Nephron (organoid): ENCODE data around the gene CLCN4.

ENCODE experiments used
- H3K27ac Mint-ChIP-seq, 3 experiments: 2 replicates each; pipeline ENCODE4 v1.8.0; 2020; ENCODE audit warnings: mixed read lengths in 3 of 3, mild to moderate bottlenecking in 2 of 3, moderate library complexity in 1 of 3
- H3K27me3 Mint-ChIP-seq: 2 replicates; pipeline ENCODE4 v1.8.0; 2021; ENCODE audit warnings: low read depth, mild to moderate bottlenecking, moderate library complexity, mixed read lengths
- H3K36me3 Mint-ChIP-seq: 2 replicates; pipeline ENCODE4 v1.8.0; 2020; ENCODE audit warnings: low read depth, mixed read lengths
- H3K4me1 Mint-ChIP-seq: 2 replicates; pipeline ENCODE4 v1.8.0; 2020; ENCODE audit warnings: mixed read lengths
- H3K4me3 Mint-ChIP-seq, 3 experiments: 2 replicates each; pipeline ENCODE4 v1.8.0; 2020; ENCODE audit warnings: mild to moderate bottlenecking in 3 of 3, mixed read lengths in 3 of 3, moderate library complexity in 2 of 3
- H3K9me3 Mint-ChIP-seq: 2 replicates; pipeline ENCODE4 v1.8.0; 2020; ENCODE audit warnings: mixed read lengths
- CTCF ChIP-seq, 3 experiments: fragments of 200-600 bp; sonication (generic); IDR thresholded peaks; one replicate each; pipeline ENCODE4 v1.5.0; 2021; ENCODE audit warnings: antibody characterized with exemption in 3 of 3; ENCODE audit not compliant: unreplicated experiment in 3 of 3

Gene CLCN4

GRCh38 chrX:10168226-10168625 is 11.5 kb downstream of the CLCN4 start:
- H3K4me1 Mint-ChIP-seq, result peaks cover 15% of the 10 kb centered on the region
- peaks cover 7% of the 10 kb centered on the region for H3K36me3 Mint-ChIP-seq
- H3K4me3 Mint-ChIP-seq, result no peak overlapping the region
- H3K9me3 Mint-ChIP-seq, result peaks cover 11% of the 10 kb centered on the region
- no peak overlapping the region for H3K27ac Mint-ChIP-seq
- no peaks in the 10 kb centered on the region for H3K27me3 Mint-ChIP-seq
- no peak for TF ChIP-seq CTCF (IDR thresholded peaks at IDR 0.05; ENCODE audit: unreplicated experiment in 3 of 3)

DNA sequence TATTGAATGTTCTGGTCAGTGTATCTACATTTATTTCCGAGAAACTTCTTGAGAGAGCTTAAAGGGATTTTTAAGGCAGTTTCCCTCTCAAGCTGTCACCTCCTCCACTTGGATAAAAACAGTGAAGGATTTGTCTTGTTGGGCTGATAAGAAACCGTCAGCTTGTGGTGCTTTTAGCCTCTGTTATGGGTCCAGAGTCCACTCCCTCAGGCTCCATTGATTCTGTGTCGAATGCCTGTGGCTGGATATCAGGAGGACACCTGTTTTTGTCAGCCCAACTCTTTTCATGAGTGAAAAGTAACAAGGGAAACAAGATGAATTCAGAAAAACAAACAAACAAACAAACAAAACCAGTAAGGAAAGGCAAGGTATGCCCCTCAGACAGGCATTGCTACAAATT is 12.4 kb downstream of the CLCN4 start:
- H3K4me3 Mint-ChIP-seq, result no peak overlapping the region
- no peak for TF ChIP-seq CTCF (IDR thresholded peaks at IDR 0.05; ENCODE audit: unreplicated experiment in 3 of 3)
- peaks cover 23% of the 10 kb centered on the region for H3K4me1 Mint-ChIP-seq
- no peaks in the 10 kb centered on the region for H3K27me3 Mint-ChIP-seq
- peak overlapping the region; percentile 57 to 78 (median 75) for H3K27ac Mint-ChIP-seq
- peaks cover 11% of the 10 kb centered on the region for H3K9me3 Mint-ChIP-seq
- H3K36me3 Mint-ChIP-seq, result peaks cover 3% of the 10 kb centered on the region

GRCh38 chrX:10171249-10171648 is 14.5 kb downstream of the CLCN4 start:
- Mint-ChIP-seq H3K27ac (peak overlapping the region in 2 of 3 experiments; percentile 59 to 79), H3K36me3 (peaks cover 3% of the 10 kb centered on the region)

DNA sequence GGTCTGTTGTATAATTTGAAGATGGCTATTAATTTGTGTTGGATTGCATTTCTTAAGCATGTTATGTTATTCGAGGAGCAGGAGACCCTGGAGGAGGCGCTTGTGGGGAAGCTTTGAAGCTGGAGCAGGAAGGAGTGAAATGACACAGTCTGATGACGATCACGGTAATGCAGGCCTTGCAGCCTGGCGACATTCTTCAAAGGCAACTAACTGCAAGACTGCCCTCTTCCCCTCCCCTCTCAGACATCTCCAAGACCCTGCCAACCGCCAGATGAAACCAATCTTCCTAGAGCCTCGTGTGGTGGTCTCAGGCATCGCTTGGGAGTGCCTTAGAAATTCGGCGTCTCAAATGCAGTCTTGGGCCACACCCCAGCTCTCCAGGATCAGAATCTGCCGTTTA is 16.1 kb downstream of the CLCN4 start:
- Mint-ChIP-seq H3K4me3 (peak overlapping the region in 2 of 3 experiments; percentile 76 to 80), H3K27ac (peak overlapping the region; percentile 99), H3K4me1 (peaks cover 57% of the 10 kb centered on the region), H3K36me3 (peaks cover 3% of the 10 kb centered on the region), H3K9me3 (peaks cover 11% of the 10 kb centered on the region), H3K27me3 (no peaks in the 10 kb centered on the region)
- no peak for TF ChIP-seq CTCF (IDR thresholded peaks at IDR 0.05; ENCODE audit: unreplicated experiment in 3 of 3)

More at GRCh38 chrX:10171249-10171648, 14.5 kb downstream of the CLCN4 start:
- H3K27me3 Mint-ChIP-seq, result no peaks in the 10 kb centered on the region
- H3K9me3 Mint-ChIP-seq, result peaks cover 11% of the 10 kb centered on the region
- no peak overlapping the region for H3K4me3 Mint-ChIP-seq
- TF ChIP-seq CTCF (IDR thresholded peaks at IDR 0.05; ENCODE audit: unreplicated experiment in 3 of 3), result no peak
- H3K4me1 Mint-ChIP-seq, result peaks cover 40% of the 10 kb centered on the region

- Mint-ChIP-seq H3K9me3 (peaks cover 11% of the 10 kb centered on the region), H3K4me1 (peaks cover 62% of the 10 kb centered on the region), H3K27ac (peak overlapping the region; percentile 99), H3K4me3 (peak overlapping the region; percentile 74 to 80 (median 76)), H3K27me3 (no peaks in the 10 kb centered on the region), H3K36me3 (peaks cover 3% of the 10 kb centered on the region)
- TF ChIP-seq CTCF (IDR thresholded peaks at IDR 0.05; ENCODE audit: unreplicated experiment in 3 of 3), result no peak
These were observed 16.6 kb downstream of the CLCN4 start for GRCh38 chrX:10173331-10173900.

DNA sequence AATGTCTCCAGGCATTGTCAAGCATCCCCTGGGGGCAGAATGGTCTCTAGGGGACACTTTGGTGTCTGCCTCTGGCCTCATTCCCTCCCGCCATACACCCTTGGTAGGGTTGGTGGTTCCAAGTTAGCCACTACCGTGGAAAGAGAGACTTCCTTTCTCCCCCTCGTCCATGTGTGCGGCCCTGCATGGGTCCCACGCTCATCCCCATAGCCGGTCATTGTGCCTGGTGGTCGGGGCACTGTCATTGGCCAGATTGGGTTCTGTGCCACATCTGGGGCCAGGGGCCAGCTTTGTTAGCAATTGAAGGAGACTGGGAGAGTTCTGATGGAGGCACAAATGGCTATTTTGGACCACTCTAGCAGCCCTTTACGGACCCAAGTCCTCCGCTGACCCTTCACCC is 17.3 kb downstream of the CLCN4 start:
- Mint-ChIP-seq H3K27me3 (no peaks in the 10 kb centered on the region), H3K4me1 (peaks cover 68% of the 10 kb centered on the region), H3K27ac (peak overlapping the region; percentile 99), H3K9me3 (peaks cover 7% of the 10 kb centered on the region), H3K4me3 (peak overlapping the region in 1 of 3 experiments; percentile 80), H3K36me3 (peaks cover 3% of the 10 kb centered on the region)
- TF ChIP-seq CTCF (IDR thresholded peaks at IDR 0.05; ENCODE audit: unreplicated experiment in 3 of 3), result no peak
